ENCODE data around the gene MEIS1.

GRCh38 chr2:66582987-66583880 lies 148.3 kb downstream of the MEIS1 start:
- TF ChIP-seq CTCF (conservative IDR thresholded peaks at IDR 0.05 in 1 of 2, IDR thresholded peaks at IDR 0.05 in 1 of 2; ENCODE audit: low read depth in 1 of 2, low read length in 2 of 2): peak in 1 of 2 donors; percentile 32
- no peak for TF ChIP-seq EZH2 (IDR thresholded peaks at IDR 0.05; ENCODE audit: low read length, missing control alignments)
